HG03280 (cell line): ENCODE results near the gene RUFY1.
"Not testable (repeated sequence)": the region's sequence is repeated elsewhere in the genome, so short reads cannot be mapped to it uniquely, and the experiment has no call there.

Experiments used
- ATAC-seq: cut with Tn5 transposase; IDR thresholded peaks from one replicate; pipeline ENCODE4 v1.9.1; 2021; ENCODE audit warnings: mild to moderate bottlenecking, moderate library complexity; ENCODE audit not compliant: unreplicated experiment

Gene RUFY1

DNA sequence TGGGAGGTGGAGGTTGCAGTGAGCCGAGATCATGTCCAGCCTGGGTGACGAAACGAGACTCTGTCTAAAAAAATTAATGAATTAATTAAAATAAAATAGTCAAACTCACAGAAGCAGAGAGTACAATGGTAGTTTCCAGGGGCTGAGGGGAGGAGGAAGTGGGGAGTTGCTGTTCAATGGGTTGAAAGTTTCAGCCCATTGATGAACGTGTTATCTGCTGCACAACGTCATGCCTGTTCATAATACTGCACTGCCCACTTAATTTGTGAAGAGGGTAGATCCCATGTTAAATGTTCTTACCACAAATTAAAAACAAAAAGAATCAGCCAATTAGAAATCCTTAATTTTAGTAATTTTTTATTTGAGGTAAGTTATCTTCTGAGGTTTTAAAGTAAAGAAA, 16.4 kb upstream of the RUFY1 start:
- ATAC-seq = peak; percentile 45

DNA sequence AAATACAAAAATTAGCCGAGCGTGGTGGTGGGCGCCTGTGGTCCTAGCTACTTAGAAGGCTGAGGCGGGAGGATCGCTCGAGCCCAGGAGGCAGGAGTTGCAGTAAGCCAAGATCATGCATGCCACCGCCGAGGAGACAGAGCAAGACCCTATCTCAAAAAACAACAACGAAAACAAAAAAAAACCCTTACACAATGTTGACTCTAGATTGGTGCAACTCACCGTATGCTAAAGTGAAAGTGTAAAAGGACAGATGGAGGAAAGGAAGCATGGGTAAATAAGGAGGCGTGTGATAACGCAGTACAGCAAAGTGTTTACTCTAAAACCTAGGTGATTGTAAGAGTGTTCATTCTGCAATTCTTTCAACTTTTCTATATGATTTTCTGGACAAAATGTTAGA, 15.9 kb upstream of the RUFY1 start:
- ATAC-seq = peak; percentile 45

DNA sequence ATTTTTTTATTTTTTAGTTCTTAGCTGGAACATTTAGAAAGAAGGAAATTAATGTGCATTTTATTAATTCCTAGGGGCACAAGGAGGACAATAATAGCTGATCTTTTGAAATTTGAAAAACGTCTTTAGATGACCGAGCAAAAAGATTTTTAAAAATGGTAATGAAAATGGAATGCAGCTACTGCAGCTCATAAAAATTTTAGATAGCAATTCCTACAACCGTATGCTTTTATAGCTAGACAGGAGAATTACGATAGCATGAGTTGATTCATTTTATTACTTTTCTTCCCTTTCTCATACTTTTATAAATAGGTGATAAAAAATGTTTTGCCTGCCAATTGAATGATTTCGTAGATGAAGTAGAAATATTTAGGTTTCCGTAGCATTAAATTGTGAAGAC, 13.7 kb upstream of the RUFY1 start:
- no peak for ATAC-seq

DNA sequence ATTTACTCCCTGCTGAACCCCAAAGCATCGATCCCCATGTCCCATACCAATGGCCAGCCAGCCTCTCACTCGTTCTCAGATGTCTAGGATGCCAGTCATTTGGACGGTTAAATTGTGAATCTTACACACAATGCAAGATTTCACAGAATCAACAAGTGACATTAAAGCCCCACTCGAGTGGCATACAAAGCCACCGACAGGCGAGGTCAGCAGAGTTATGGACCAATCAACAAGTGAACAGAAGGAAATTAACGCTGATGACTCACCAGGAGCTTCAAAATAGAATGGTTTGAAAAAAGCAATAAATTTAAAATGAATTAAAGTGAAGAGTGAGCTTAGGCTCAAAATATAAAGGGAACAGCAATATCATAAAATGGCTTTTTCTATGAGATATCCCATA, 8.2 kb upstream of the RUFY1 start:
- ATAC-seq = no peak

DNA sequence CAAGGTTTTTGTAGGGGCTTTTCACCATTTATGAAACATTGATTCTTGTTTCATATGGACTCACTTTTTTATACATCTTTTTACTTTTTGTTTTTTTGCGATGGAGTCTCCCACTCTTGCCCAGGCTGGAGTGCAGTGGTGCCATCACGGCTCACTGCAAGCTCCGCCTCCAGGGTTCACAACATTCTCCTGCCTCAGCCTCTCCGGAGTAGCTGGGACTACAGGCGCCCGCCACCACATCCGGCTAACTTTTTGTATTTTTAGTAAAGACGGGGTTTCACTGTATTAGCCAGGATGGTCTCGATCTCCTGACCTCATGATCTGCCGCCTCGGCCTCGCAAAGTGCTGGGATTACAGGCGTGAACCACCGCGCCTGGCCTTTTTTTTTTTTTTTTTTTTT, 7.1 kb upstream of the RUFY1 start:
- ATAC-seq = not testable (repeated sequence)

GRCh38 chr5:179553006-179553405, 2.7 kb downstream of the RUFY1 start:
- no peak for ATAC-seq

DNA sequence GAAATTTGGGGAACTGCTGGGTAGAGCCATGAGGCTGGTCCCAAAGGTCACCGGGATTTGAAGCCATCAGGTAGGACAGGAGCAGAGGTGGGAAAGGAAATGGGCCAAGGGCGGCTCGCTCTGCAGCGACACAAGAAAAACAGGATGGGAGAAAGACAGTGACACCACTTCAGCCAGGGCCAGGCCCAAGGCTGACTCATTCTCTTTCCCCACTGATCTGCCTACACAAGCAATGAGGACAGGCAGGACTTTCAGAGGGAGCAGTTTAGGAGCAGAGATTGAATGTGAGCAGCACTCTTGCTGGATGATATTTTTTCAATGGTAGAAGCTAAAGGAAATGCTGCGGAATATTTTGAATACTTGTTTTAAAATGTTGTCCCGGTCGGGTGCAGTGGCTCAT, 3.5 kb downstream of the RUFY1 start:
- ATAC-seq = no peak

GRCh38 chr5:179554981-179555380, 4.6 kb downstream of the RUFY1 start:
- ATAC-seq = no peak

DNA sequence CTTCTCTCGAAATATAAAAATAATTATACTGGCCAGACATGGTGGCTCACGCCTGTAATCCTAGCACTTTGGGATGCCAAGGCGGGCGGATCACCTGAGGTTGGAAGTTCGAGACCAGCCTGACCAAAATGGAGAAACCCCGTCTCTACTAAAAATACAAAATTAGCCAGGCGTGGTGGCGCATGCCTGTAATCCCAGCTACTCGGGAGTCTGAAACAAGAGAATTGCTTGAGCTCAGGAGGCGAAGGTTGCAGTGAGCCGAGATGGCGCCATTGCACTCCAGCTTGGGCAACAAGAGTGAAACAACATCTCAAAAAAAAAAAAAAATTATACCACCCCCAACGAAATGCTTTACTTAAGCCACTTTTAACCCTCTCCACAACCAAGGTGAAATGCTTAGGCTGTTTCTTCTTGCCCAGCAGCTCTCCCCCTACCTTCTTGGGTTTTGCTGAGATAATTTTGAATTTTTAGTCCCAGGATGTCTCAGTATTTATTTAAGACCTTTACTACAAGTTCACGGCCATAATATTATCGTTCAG, 8.0 kb downstream of the RUFY1 start:
- not testable (repeated sequence) for ATAC-seq

- ATAC-seq = no peak
Observed at GRCh38 chr5:179558932-179559283, 8.6 kb downstream of the RUFY1 start.

DNA sequence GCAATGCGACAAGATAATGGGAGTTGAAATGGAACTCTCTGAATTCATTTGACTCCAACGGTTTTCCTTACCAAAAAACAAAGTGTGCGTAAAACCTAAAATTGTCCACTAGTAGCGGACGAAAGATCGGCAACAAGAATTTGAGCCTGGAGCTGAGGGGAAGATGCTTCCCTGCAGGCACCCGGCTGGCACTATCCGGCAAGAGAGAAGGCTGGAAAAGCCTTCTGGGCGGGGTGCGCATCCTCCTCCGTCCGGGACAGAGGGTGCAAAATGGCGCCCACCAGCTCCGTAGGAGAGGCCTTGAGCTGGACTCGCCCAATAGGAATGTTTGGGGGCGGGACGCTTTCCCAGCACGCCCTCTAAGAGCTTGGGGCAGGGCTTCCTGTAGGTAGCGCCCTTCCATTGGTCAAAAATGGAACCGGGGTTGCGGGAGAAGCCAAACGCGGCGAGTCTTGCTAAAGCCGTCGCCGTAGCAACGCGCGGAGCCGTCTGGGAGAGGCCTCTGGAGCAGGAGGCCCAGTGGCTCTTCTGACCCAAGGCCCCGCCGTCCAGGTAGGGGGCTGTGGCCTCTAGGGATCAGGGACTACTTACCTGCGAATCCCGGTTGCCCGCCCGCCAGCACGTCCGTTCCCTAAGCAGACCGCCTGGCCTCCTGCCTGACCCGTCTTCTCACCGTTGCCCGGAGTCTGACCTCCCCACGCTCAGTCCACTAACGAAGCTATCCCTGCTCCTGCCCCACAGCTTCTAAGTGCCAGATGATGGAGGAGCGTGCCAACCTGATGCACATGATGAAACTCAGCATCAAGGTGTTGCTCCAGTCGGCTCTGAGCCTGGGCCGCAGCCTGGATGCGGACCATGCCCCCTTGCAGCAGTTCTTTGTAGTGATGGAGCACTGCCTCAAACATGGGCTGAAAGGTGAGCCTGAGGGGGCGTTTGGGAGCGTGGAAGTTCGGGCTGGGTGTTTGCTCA, 9.2 kb downstream of the RUFY1 start:
- peak; percentile 99 for ATAC-seq

- ATAC-seq = no peak
Observed at GRCh38 chr5:179564526-179564925, 14.2 kb downstream of the RUFY1 start.

GRCh38 chr5:179568721-179569120, 18.4 kb downstream of the RUFY1 start:
- ATAC-seq = no peak

DNA sequence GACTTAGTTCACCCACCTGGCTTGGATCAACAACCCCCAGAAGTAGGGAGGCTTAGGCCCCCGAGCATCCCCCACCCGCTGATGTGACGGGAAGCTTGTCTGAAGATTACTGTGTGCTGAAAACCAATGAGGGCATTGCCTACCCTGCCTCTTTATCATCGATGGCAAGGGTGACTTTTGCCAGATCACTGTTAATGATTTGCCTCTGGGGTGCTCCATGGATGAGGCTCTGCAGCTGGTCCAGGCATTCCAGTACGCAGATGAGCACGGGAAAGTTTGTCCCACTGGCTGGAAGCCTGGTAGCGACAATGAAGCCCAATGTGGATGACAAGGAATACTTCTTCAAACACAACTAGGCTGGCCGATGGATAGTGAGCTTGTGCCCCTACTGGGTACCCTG, 22.0 kb downstream of the RUFY1 start:
- ATAC-seq = no peak

DNA sequence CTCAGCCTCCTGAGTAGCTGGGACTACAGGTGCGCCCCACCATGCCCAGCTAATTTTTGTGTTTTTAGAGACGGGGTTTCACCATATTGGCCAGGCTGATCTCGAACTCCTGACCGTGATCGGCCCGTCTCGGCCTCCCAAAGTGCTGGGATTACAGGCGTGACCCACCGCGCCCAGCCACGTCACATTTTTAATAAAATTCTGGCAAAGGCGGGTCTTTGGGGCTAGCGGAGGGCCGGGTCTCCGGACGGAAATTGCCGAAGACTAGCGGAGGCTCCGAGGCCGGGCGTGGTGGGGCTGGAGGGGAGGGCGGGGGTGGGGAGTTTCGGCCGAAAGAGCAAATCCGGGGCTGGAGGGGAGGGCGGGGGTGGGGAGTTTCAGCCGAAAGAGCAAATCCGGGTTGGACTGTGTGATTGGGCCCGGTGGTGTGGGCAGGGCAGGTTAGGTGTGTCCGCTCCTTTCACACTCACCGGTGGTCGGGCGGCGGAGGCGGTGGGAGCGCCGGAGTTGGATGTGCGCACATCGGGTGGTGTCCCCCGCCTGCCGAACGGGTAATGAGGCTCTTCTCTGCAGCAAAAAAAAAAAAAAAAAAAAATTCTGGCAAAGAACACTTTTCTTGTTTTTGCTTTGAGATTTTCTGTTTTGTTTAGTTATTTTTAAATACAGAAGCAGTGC, 27.1 kb downstream of the RUFY1 start:
- ATAC-seq = no peak

DNA sequence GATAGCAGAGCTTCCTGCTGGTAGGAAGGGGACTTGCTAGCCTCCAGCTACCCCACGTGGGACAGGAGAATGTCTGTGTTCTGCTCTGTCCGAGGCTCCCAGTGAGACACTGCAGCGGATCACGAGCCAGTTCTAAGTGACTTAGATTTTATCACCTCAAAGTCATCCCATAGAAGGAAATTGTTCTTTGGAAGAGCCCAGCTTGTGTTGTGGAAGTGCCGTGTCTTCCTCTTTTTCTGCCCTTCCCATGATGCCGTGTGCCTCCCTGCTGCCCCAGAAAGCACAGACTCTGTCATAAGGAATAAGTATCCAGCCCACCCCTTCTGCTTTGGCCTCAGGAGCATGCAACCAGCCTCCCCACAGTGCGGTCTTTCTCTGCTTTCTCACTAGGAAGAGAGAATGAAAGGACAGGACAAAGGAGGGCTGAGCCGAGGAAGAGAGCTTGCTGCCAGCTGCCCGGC, 35.6 kb downstream of the RUFY1 start:
- no peak for ATAC-seq

- no peak for ATAC-seq
Observed at GRCh38 chr5:179588166-179588565, 37.8 kb downstream of the RUFY1 start.

- ATAC-seq = no peak
Observed at GRCh38 chr5:179595916-179596315, 45.6 kb downstream of the RUFY1 start.

DNA sequence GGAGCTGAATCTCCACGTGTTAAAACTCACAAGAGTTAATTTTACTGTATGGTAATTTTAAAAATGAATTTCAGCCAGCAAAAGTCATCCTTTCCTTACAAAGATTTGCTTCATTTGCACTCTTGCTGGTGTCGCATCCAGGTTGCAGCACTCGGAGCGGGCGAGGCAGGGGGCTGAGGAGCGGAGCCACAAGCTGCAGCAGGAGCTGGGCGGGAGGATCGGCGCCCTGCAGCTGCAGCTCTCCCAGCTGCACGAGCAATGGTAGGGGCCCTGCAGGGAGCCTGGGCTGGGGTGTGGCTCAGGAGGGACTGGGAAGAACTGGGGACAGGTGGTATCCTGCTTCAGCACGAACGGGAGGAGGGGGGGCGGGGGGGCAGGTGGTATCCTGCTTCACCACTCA, 46.1 kb downstream of the RUFY1 start:
- ATAC-seq = no peak

DNA sequence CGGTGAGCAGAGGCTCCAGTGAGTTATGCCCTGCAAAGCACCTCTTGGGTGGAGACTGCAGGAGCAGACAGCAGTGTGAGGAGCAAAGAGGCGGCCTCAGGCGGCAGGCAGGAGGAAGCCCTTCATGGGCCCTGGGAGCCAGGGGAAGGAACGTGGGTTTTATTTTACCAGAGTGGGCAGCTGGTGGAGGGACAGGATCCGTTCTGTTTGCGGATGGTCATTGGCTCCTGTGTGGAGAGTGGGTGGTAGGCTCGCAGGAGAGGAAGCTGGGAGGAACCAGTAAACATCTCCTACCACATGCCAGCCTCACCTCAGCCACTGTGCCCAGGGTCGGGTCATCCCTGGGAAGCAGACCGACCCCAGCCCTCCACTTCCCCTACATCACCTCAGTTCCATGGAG, 48.7 kb downstream of the RUFY1 start:
- no peak for ATAC-seq

DNA sequence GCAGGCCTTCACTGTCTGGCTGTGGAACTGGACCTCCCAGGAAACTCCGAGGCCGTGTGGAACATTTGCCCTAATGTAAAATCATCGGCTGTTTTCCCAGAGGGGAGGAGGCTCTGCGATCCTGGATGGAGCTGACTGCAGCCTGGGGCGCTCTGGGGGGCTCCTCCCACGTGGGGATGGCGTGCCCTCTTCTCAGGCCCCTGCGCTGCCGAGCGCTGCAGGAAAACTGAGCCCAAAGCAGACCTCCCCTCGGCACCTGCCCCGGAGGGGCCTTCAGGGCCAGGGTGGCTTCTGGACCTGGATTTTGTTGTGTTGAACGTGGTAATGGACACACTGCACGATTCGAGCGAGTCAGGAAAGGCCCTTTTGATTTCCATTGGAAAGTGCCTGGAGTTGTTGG, 49.2 kb downstream of the RUFY1 start:
- ATAC-seq = no peak

DNA sequence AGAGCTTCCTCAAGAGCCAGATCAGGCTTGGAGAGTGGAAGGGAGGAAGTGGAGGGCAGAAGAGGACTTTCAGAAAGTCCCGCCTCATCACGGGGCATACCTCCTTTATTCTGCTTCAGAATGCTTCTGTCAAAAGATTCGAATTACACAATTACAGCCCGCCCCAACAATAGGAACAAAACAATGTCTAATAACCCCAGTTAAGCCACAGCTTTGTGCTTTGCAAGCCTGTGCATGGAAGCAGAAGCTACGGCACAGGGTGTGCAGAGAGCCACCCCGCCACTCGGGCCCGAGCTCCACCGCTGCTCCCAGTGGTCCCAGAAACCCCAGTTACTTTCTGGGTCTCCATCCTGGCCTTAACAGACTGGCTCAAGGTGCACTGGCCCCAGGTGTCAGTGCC, 49.6 kb downstream of the RUFY1 start:
- no peak for ATAC-seq
